H1 (cell line): ENCODE data around the gene GPX4.

Experiments used
- ATF2 ChIP-seq: IDR thresholded peaks from 2 replicates; pipeline ENCODE4 v1.6.1; 2012; ENCODE audit warnings: low read length, inconsistent platforms
- CBX8 ChIP-seq: fragments of 300-800, 300-1000 bp; sonication (generic); IDR thresholded peaks from 2 replicates; pipeline ENCODE4 v1.7.1; 2016; ENCODE audit warnings: low read depth, low read length, borderline replicate concordance
- CEBPB ChIP-seq: IDR thresholded peaks from 2 replicates; pipeline ENCODE4 v1.6.1; 2012; ENCODE audit warnings: low read depth, low read length
- CHD2 ChIP-seq: IDR thresholded peaks from 2 replicates; pipeline ENCODE4 v1.6.1; 2012; ENCODE audit warnings: low read length, improper control_type of control experiment
- CHD7 ChIP-seq: fragments of 300-600 bp; sonication (generic); IDR thresholded peaks from 2 replicates; pipeline ENCODE4 v1.7.1; 2012; ENCODE audit warnings: low read length, moderate library complexity, mild to moderate bottlenecking, inconsistent platforms; ENCODE audit not compliant: insufficient replicate concordance
- CTCF ChIP-seq, 3 experiments: IDR thresholded peaks; 1 replicate in 2 of 3; 2 replicates in 1 of 3; pipeline versions ENCODE4 v1.5.1 to v1.6.1; 2011; ENCODE audit warnings: low read length in 3 of 3, mild to moderate bottlenecking in 3 of 3, inconsistent platforms in 2 of 3, low read depth in 1 of 3, moderate library complexity in 1 of 3; ENCODE audit not compliant: insufficient read depth in 1 of 3; ENCODE audit errors: control extremely low read depth in 1 of 3
- EP300 ChIP-seq, 2 experiments: IDR thresholded peaks; 1 replicate in 1 of 2; 2 replicates in 1 of 2; pipeline ENCODE4 v1.6.1; 2011 to 2012; ENCODE audit warnings: low read depth in 2 of 2, low read length in 2 of 2, mild to moderate bottlenecking in 2 of 2, borderline replicate concordance in 1 of 2, inconsistent platforms in 1 of 2, moderate library complexity in 1 of 2
- EZH2 ChIP-seq: fragments of 200-600 bp; sonication (generic); IDR thresholded peaks from 2 replicates; pipeline ENCODE4 v1.7.1; 2012; ENCODE audit warnings: low read depth, mild to moderate bottlenecking, moderate library complexity, low read length, inconsistent platforms; ENCODE audit not compliant: severe bottlenecking
- POLR2A ChIP-seq, 2 experiments: IDR thresholded peaks; 1 replicate in 1 of 2; 2 replicates in 1 of 2; pipeline ENCODE4 v1.6.1; 2011; ENCODE audit warnings: low read depth in 2 of 2, low read length in 2 of 2, mild to moderate bottlenecking in 2 of 2; ENCODE audit errors: control extremely low read depth in 1 of 2
- POLR2AphosphoS5 ChIP-seq: IDR thresholded peaks from 2 replicates; pipeline ENCODE4 v1.6.1; 2011; ENCODE audit warnings: low read depth, low read length
- RFX5 ChIP-seq: IDR thresholded peaks from 2 replicates; pipeline ENCODE4 v1.6.1; 2011; ENCODE audit warnings: low read depth, low read length, improper control_type of control experiment, borderline replicate concordance
- TBP ChIP-seq: IDR thresholded peaks from 2 replicates; pipeline ENCODE4 v1.6.1; 2011; ENCODE audit warnings: low read depth, low read length, improper control_type of control experiment
- TCF12 ChIP-seq: IDR thresholded peaks from 2 replicates; pipeline ENCODE4 v1.6.1; 2011; ENCODE audit warnings: low read depth, mild to moderate bottlenecking, low read length

- no peak for TF ChIP-seq TCF12
- no peak for TF ChIP-seq POLR2AphosphoS5
- TF ChIP-seq EP300 (IDR thresholded peaks at IDR 0.05; ENCODE audit: borderline replicate concordance in 1 of 2, low read depth in 2 of 2, low read length in 2 of 2): no peak
- TF ChIP-seq CTCF (IDR thresholded peaks at IDR 0.05; ENCODE audit: control extremely low read depth in 1 of 3, insufficient read depth in 1 of 3, low read depth in 1 of 3, low read length in 3 of 3): no peak
- TF ChIP-seq RFX5: no peak
- TF ChIP-seq CHD2: no peak
- no peak for TF ChIP-seq ATF2
- no peak for TF ChIP-seq POLR2A (IDR thresholded peaks at IDR 0.05; ENCODE audit: control extremely low read depth in 1 of 2, low read depth in 2 of 2, low read length in 2 of 2)
- no peak for TF ChIP-seq EZH2
- no peak for TF ChIP-seq CBX8
- TF ChIP-seq CHD7: no peak
- no peak for TF ChIP-seq TBP
- TF ChIP-seq CEBPB: no peak
These were observed 47.7 kb upstream of the GPX4 start for GRCh38 chr19:1055886-1056620.
